NCI-H774 (cell line): ENCODE measurements around the gene LILRB4.
"Not testable (repeated sequence)": the region's sequence is repeated elsewhere in the genome, so short reads cannot be mapped to it uniquely, and the experiment has no call there.

Experiments
- DNase-seq: peaks from one replicate; lab custom pipeline; 2025; lab: John Stamatoyannopoulos, UW

LILRB4 gene

DNA sequence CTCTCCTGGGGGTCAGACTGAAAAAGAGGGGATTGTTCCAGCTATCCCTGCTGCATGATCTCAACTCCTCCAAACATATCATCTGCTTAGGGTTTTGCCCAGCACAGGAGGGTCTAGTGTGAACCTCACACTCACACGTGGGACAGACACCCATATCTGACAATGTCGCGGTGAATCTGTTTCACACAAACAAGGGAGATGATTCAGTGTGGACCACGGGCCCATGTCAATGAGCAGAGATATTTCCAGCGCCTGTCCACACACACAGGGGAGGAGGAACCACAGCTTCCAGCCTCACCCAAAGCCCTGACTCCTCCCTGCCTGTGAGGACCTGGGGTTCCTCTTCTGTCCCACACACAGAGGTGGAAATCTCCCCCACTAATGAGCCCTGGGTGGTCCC is 31.9 kb downstream of the LILRB4 start:
- DNase-seq = no peak

DNA sequence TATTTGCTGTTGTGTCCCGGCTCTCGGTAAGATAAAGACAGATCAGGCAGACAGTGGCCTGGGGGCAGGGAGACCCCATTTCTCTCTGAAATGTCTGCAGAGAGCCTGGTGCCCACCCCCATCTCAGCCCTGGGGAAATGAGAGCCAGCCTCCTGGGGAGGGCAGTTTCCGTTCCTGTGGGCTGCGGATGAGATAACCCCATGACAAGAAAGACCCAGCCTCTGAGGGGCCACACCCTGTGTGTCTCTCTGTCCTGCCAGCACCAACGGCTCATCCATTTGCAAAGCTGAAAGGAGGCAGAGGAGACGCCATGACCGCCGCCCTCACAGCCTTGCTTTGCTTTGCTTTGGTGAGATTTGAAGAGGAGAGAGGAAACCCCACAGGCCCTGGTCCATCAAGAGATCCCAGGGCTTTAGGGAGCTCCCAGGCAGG is 33.3 kb downstream of the LILRB4 start:
- no peak for DNase-seq

DNA sequence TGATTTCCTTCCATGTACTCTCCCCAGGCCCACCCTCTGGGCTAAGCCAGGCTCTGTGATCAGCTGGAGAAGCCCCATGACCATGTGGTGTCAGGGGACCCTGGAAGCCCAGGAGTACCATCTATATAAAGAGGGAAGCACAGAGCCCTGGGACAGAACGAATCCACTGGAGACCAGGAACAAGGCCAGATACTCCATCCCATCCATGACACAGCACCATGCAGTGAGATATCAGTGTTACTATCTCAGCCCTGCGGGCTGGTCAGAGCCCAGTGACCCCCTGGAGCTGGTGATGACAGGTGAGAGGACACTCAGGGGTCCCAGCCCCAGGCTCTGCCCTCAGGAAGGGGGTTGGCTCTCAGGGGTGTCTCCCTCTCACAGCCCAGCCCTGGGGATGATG is 34.0 kb downstream of the LILRB4 start:
- DNase-seq = no peak

DNA sequence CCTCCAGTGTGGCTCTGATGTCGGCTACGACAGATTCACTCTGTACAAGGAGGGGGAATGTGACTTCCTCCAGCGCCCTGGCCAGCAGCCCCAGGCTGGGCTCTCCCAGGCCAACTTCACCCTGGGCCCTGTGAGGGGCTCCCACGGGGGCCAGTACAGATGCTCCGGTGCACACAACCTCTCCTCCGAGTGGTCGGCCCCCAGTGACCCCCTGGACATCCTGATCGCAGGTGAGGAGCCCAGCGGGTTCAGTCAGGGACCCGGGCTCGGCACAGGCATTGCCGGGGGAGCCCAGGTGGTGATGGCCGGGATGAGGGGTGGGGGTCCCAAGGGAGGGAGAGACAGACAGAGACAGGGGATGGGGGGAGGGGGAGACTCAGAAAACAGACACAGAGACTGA is 34.9 kb downstream of the LILRB4 start:
- not testable (repeated sequence) for DNase-seq

DNA sequence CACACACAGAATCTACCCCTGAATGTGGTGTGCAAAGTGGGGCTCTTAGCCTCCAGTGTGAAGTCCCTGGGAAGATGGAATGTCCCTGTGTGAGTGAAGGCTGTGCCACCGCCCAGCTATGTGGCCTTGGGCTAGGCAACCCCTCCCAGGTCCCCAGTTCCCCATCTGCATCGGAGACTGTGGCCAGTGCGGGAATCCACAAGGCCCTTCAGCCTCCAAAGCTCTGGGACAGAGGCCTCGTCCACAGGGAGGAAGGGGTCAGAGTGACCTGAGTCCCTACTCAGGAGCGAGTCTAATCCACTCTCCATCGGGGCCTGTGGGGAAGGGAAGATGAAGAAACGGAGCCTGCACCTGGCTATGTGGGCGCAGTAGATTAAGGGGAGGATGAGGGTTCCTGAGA is 42.1 kb downstream of the LILRB4 start:
- no peak for DNase-seq

DNA sequence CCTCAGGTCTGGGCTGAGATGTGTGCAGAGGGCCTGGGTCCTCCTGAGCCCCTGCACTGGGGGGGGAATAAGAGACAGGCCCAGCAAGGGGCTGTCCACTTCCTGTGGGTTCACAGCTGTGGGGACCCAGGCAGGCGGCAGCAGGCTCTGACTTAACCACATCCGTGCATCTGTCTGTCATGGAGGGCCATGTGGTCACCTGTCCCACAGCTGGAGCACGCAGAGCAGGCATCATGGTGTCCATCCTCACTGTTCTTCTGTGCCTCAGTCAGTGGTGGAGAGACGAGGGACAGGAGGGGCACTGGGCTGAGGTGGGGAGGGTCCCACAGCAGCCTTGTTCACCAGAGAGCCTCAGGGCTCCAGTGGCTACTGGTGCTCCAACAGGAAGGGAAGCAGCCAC is 45.2 kb downstream of the LILRB4 start:
- no peak for DNase-seq

DNA sequence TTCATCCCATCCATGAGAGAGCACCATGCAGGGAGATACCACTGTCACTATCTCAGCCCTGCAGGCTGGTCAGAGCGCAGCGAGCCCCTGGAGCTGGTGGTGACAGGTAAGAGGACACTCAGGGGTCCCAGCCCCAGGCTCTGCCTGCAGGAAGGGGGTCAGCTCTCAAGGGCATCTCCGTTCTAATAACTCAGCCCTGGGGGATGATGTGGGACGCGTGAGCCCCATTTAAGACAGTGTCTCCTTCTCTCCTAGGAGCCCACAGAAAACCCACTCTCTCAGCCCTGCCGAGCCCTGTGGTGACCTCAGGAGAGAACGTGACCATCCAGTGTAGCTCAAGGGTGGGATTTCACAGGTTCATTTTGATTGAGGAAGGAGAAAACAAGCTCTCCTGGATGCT is 46.0 kb downstream of the LILRB4 start:
- DNase-seq = no peak

DNA sequence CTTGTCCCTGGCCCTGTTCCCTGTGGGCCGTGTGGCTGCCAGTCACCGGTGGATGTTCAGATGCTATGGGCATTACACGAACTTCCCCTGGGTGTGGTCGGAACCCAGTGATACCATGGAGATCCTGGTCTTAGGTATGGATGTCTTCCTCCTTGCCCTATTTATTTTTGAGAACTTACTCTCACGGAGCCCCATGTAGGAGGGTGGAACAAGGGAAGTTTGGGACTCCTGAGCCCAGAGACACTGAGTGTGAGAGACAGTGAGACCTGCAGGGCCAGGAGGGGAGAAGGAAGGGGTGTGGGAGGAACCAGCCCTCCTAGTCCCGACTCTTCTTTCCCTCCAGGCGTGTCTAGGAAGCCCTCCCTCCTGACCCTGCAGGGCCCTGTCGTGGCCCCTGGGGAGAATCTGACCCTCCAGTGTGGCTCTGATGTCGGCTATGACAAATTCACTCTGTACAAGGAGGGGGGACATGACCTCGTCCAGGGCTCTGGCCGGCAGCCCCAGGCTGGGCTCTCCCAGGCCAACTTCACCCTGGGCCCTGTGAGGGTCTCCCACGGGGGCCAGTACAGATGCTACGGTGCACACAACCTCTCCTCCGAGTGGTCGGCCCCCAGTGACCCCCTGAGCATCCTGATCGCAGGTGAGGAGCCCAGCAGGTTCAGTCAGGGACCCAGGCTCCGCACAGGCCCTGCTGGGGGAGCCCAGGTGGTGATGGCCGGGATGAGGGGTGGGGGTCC is 46.6 kb downstream of the LILRB4 start:
- no peak for DNase-seq

DNA sequence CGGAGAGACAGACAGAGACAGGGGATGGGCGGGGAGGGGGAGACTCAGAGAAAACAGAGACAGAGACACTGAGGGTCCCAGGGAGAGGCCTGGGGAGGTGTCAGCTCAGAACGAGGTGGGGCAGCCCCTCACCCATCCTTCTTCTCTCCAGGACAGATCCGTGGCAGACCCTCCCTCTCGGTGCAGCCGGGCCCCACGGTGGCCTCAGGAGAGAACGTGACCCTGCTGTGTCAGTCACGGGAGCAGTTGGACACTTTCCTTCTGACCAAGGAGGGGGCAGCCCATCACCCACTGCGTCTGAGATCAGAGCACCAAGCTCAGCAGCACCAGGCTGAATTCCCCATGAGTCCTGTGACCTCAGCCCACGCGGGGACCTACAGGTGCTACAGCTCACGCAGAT is 47.2 kb downstream of the LILRB4 start:
- DNase-seq = not testable (repeated sequence)
